GM21526 (cell line): ENCODE results near the gene SSR3.

ENCODE experiments used
- ATAC-seq: cut with Tn5 transposase; IDR thresholded peaks from one replicate; pipeline ENCODE4 v1.9.1; 2021; ENCODE audit warnings: moderate library complexity; ENCODE audit not compliant: unreplicated experiment, low FRiP score

SSR3 gene

GRCh38 chr3:156539802-156540201, 15.1 kb downstream of the SSR3 start:
- ATAC-seq, result no peak

- ATAC-seq, result no peak
Measured at GRCh38 chr3:156539051-156539450, 15.9 kb downstream of the SSR3 start.

- no peak for ATAC-seq
Measured at GRCh38 chr3:156536524-156537316, 18.2 kb downstream of the SSR3 start.

GRCh38 chr3:156535798-156536197, 19.1 kb downstream of the SSR3 start:
- ATAC-seq, result no peak

- no peak for ATAC-seq
Measured at GRCh38 chr3:156535162-156535627, 19.7 kb downstream of the SSR3 start.

GRCh38 chr3:156533205-156533604, 21.7 kb downstream of the SSR3 start:
- ATAC-seq, result no peak

- ATAC-seq, result no peak
Measured at GRCh38 chr3:156532730-156533129, 22.2 kb downstream of the SSR3 start.

GRCh38 chr3:156530980-156531379, 23.9 kb downstream of the SSR3 start:
- no peak for ATAC-seq

- no peak for ATAC-seq
Measured at GRCh38 chr3:156527060-156527459, 27.9 kb downstream of the SSR3 start.

- ATAC-seq, result no peak
Measured at GRCh38 chr3:156525808-156526207, 29.1 kb downstream of the SSR3 start.

- no peak for ATAC-seq
Measured at GRCh38 chr3:156522673-156523072, 32.2 kb downstream of the SSR3 start.

GRCh38 chr3:156519758-156520162, 35.2 kb downstream of the SSR3 start:
- peak; percentile 45 for ATAC-seq

- no peak for ATAC-seq
Measured at GRCh38 chr3:156518726-156519125, 36.2 kb downstream of the SSR3 start.

- ATAC-seq, result no peak
Measured at GRCh38 chr3:156516961-156517360, 38.0 kb downstream of the SSR3 start.

- no peak for ATAC-seq
Measured at GRCh38 chr3:156516284-156516683, 38.6 kb downstream of the SSR3 start.

GRCh38 chr3:156513619-156514018, 41.3 kb downstream of the SSR3 start:
- no peak for ATAC-seq

- no peak for ATAC-seq
Measured at GRCh38 chr3:156511987-156512677, 42.8 kb downstream of the SSR3 start.

- ATAC-seq, result peak; percentile 80
Measured at GRCh38 chr3:156509189-156510174, 45.4 kb downstream of the SSR3 start.

GRCh38 chr3:156507285-156507684, 47.6 kb downstream of the SSR3 start:
- no peak for ATAC-seq

- no peak for ATAC-seq
Measured at GRCh38 chr3:156498307-156498706, 56.6 kb downstream of the SSR3 start.

- ATAC-seq, result no peak
Measured at GRCh38 chr3:156497326-156497725, 57.6 kb downstream of the SSR3 start.
